HCT116 (cell line): Measurements from ENCODE around the gene ASNS.

ENCODE experiments used
- CTCF ChIP-seq, 3 experiments: fragments of 200-600 bp in 1 of 3; sonication (generic) in 1 of 3; IDR thresholded peaks in 2 of 3; conservative IDR thresholded peaks in 1 of 3; 2 replicates each; pipeline ENCODE4 v1.5.1; 2012 to 2017; ENCODE audit warnings: low read depth in 2 of 3, low read length in 2 of 3, antibody characterized with exemption in 1 of 3, borderline replicate concordance in 1 of 3, control low read depth in 1 of 3, mild to moderate bottlenecking in 1 of 3, mixed read lengths in 1 of 3, mixed run types in 1 of 3, moderate library complexity in 1 of 3; ENCODE audit not compliant: insufficient read depth in 1 of 3
- ELF1 ChIP-seq: IDR thresholded peaks from 2 replicates; pipeline ENCODE4 v1.6.1; 2012; ENCODE audit warnings: low read depth, borderline replicate concordance
- EZH2 ChIP-seq: fragments of 200-600 bp; sonication (generic); IDR thresholded peaks from 2 replicates; pipeline ENCODE4 v1.6.1; 2017; ENCODE audit warnings: antibody characterized with exemption, mixed run types
- EZH2phosphoT487 ChIP-seq: fragments of 200-600 bp; IDR thresholded peaks from 2 replicates; pipeline ENCODE4 v1.6.1; 2018; ENCODE audit warnings: antibody characterized with exemption, borderline replicate concordance
- FOSL1 ChIP-seq: IDR thresholded peaks from 2 replicates; pipeline ENCODE4 v1.6.1; 2012; ENCODE audit warnings: low read depth
- MAX ChIP-seq: IDR thresholded peaks from 2 replicates; pipeline ENCODE4 v1.6.1; 2012
- POLR2A ChIP-seq: IDR thresholded peaks from 2 replicates; pipeline ENCODE4 v1.7.0; 2011; ENCODE audit warnings: borderline replicate concordance; ENCODE audit not compliant: insufficient read depth, insufficient read length; ENCODE audit errors: extremely low read depth
- POLR2AphosphoS5 ChIP-seq: IDR thresholded peaks from 2 replicates; pipeline ENCODE4 v1.6.1; 2011; ENCODE audit warnings: mild to moderate bottlenecking, low read depth, low read length, moderate library complexity
- RAD21 ChIP-seq: IDR thresholded peaks from 2 replicates; pipeline ENCODE4 v1.6.1; 2012; ENCODE audit warnings: low read depth, mild to moderate bottlenecking
- SIN3A ChIP-seq: IDR thresholded peaks from 2 replicates; pipeline ENCODE4 v1.6.1; 2012; ENCODE audit warnings: low read depth
- ZFX ChIP-seq: fragments of 450-650 bp; IDR thresholded peaks from 2 replicates; pipeline ENCODE4 v1.6.1; 2017

- TF ChIP-seq POLR2A (no peak), CTCF (IDR thresholded peaks at IDR 0.05 in 2 of 3, conservative IDR thresholded peaks at IDR 0.05 in 1 of 3; ENCODE audit: borderline replicate concordance in 1 of 3, insufficient read depth in 1 of 3, low read depth in 2 of 3, low read length in 2 of 3) (no peak), MAX (no peak), EZH2phosphoT487 (no peak), EZH2 (no peak), ELF1 (no peak), POLR2AphosphoS5 (no peak), FOSL1 (no peak), RAD21 (no peak), ZFX (no peak), SIN3A (no peak)
Measured at GRCh38 chr7:97842006-97842405, 30.2 kb downstream of the ASNS start.
